ENCODE data around the gene MAD1L1.
"Not testable (repeated sequence)": the region's sequence is repeated elsewhere in the genome, so short reads cannot be mapped to it uniquely, and the experiment has no call there.

DNA sequence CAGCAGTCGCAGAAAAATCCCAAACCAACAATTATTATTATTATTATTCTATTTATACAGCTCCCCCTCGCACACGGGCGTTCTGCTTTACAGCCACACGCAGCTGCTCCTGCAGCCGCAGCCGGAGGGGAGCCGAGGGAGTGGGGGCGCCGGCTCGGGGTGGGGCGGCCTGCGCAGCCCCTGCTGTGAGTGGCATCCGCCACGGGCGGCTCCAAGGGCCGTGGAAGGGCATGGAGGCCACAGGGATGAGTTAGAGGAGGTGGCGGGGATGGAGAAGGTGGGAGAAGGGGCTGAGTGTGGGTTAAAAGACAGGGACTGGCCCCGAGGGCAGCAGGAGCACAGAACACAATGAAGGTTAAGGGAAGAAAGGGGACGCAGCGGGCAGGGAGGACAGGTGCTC, 405.8 kb downstream of the MAD1L1 start:
- TF ChIP-seq, protein P1, sequence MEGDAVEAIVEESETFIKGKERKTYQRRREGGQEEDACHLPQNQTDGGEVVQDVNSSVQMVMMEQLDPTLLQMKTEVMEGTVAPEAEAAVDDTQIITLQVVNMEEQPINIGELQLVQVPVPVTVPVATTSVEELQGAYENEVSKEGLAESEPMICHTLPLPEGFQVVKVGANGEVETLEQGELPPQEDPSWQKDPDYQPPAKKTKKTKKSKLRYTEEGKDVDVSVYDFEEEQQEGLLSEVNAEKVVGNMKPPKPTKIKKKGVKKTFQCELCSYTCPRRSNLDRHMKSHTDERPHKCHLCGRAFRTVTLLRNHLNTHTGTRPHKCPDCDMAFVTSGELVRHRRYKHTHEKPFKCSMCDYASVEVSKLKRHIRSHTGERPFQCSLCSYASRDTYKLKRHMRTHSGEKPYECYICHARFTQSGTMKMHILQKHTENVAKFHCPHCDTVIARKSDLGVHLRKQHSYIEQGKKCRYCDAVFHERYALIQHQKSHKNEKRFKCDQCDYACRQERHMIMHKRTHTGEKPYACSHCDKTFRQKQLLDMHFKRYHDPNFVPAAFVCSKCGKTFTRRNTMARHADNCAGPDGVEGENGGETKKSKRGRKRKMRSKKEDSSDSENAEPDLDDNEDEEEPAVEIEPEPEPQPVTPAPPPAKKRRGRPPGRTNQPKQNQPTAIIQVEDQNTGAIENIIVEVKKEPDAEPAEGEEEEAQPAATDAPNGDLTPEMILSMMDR (IDR thresholded peaks at IDR 0.05): not testable (repeated sequence)
- TF ChIP-seq POLR2A (IDR thresholded peaks at IDR 0.05): not testable (repeated sequence)
